ENCODE results near the gene MAN1B1.

MAN1B1 gene

GRCh38 chr9:137083394-137084004 lies 3.3 kb upstream of the MAN1B1 start:
- no peak for TF ChIP-seq POLR2AphosphoS5 (IDR thresholded peaks at IDR 0.05; ENCODE audit: low read depth, low read length)
- TF ChIP-seq REST (IDR thresholded peaks at IDR 0.05; ENCODE audit: insufficient read depth in 1 of 2, low read depth in 2 of 2, low read length in 2 of 2): no peak
- no peak for TF ChIP-seq FOXP2 (optimal IDR thresholded peaks at IDR 0.05; ENCODE audit: borderline replicate concordance, extremely low read depth, extremely low read length, insufficient read depth)
- no peak for TF ChIP-seq SIN3A (IDR thresholded peaks at IDR 0.05; ENCODE audit: borderline replicate concordance, insufficient read depth, low read length)
- TF ChIP-seq TAF1 (IDR thresholded peaks at IDR 0.05; ENCODE audit: borderline replicate concordance, insufficient read depth, low read length): no peak

GRCh38 chr9:137084526-137084925 lies 2.3 kb upstream of the MAN1B1 start:
- TF ChIP-seq SIN3A (IDR thresholded peaks at IDR 0.05; ENCODE audit: borderline replicate concordance, insufficient read depth, low read length) (no peak), POLR2AphosphoS5 (IDR thresholded peaks at IDR 0.05; ENCODE audit: low read depth, low read length) (no peak), REST (IDR thresholded peaks at IDR 0.05; ENCODE audit: insufficient read depth in 1 of 2, low read depth in 2 of 2, low read length in 2 of 2) (no peak), FOXP2 (optimal IDR thresholded peaks at IDR 0.05; ENCODE audit: borderline replicate concordance, extremely low read depth, extremely low read length, insufficient read depth) (no peak), TAF1 (IDR thresholded peaks at IDR 0.05; ENCODE audit: borderline replicate concordance, insufficient read depth, low read length) (no peak)

GRCh38 chr9:137085920-137086530 lies 760 bp upstream of the MAN1B1 start:
- TF ChIP-seq POLR2AphosphoS5 (IDR thresholded peaks at IDR 0.05; ENCODE audit: low read depth, low read length): 0 out of 2 replicates have a peak, but pooled peaks have one; percentile 6
- TF ChIP-seq SIN3A (IDR thresholded peaks at IDR 0.05; ENCODE audit: borderline replicate concordance, insufficient read depth, low read length): no peak
- 0 out of 4 replicates have a peak, but pooled peaks of 1 of the 2 experiments have one; percentile 10 for TF ChIP-seq REST (IDR thresholded peaks at IDR 0.05; ENCODE audit: insufficient read depth in 1 of 2, low read depth in 2 of 2, low read length in 2 of 2)

GRCh38 chr9:137087409-137087925 lies 682 bp downstream of the MAN1B1 start:
- TF ChIP-seq POLR2AphosphoS5 (IDR thresholded peaks at IDR 0.05; ENCODE audit: low read depth, low read length): no peak
- no peak for TF ChIP-seq SIN3A (IDR thresholded peaks at IDR 0.05; ENCODE audit: borderline replicate concordance, insufficient read depth, low read length)
- no peak for TF ChIP-seq TAF1 (IDR thresholded peaks at IDR 0.05; ENCODE audit: borderline replicate concordance, insufficient read depth, low read length)
- TF ChIP-seq REST (IDR thresholded peaks at IDR 0.05; ENCODE audit: insufficient read depth in 1 of 2, low read depth in 2 of 2, low read length in 2 of 2): no peak
- TF ChIP-seq FOXP2 (optimal IDR thresholded peaks at IDR 0.05; ENCODE audit: borderline replicate concordance, extremely low read depth, extremely low read length, insufficient read depth): no peak
